HepG2 (cell line): ENCODE results near the gene CARHSP1. TPM values are rescaled to one million over a fixed set of nuclear protein-coding genes. Genes with fewer than 3 reads are reported as not detected.
A peak's percentile ranks its signal among the peaks of the same experiment; 100 is the strongest.

Experiments used
- ASH2L ChIP-seq: fragments of 300-600, 200-600 bp; sonication (generic); IDR thresholded peaks from 2 replicates; pipeline ENCODE4 v1.7.0; 2017; ENCODE audit warnings: low read depth, mild to moderate bottlenecking, moderate library complexity, mixed read lengths, low read length; ENCODE audit not compliant: insufficient read length
- FOXK1 ChIP-seq: sonication (generic); formaldehyde crosslinking; IDR thresholded peaks from 2 replicates; pipeline ENCODE4 v1.4.0; 2020; ENCODE audit warnings: low read depth, missing genetic modification reagents, borderline replicate concordance
- NR2C2 ChIP-seq: sonication (generic); formaldehyde crosslinking; IDR thresholded peaks from 2 replicates; pipeline ENCODE4 v1.4.0; 2020; ENCODE audit warnings: missing genetic modification reagents, mild to moderate bottlenecking, moderate library complexity, borderline replicate concordance
- ZNF549 ChIP-seq: sonication (generic); formaldehyde crosslinking; IDR thresholded peaks from 2 replicates; pipeline ENCODE4 v1.5.0; 2020; ENCODE audit warnings: missing genetic modification reagents
- ZNF556 ChIP-seq: sonication (generic); formaldehyde crosslinking; IDR thresholded peaks from 2 replicates; pipeline ENCODE4 v1.4.0; 2020; ENCODE audit warnings: mild to moderate bottlenecking, missing genetic modification reagents, borderline replicate concordance
- ZNF598 ChIP-seq: sonication (generic); formaldehyde crosslinking; IDR thresholded peaks from 2 replicates; pipeline ENCODE4 v1.5.1; 2020; ENCODE audit warnings: mild to moderate bottlenecking, missing genetic modification reagents, borderline replicate concordance
- ZNF7 ChIP-seq: IDR thresholded peaks from 2 replicates; pipeline ENCODE4 v1.6.1; 2016; ENCODE audit warnings: missing biosample characterization, missing genetic modification reagents
- ZSCAN20 ChIP-seq: sonication (generic); formaldehyde crosslinking; IDR thresholded peaks from 2 replicates; pipeline ENCODE4 v1.4.0; 2020; ENCODE audit warnings: missing genetic modification reagents, mild to moderate bottlenecking, borderline replicate concordance
- polyA plus RNA-seq, 8 experiments: library from polyadenylated mRNA; depleted of rRNA in 3 of 8; stranded (reverse) in 7 of 8; unstranded in 1 of 8; fragments of >200 nt; fragmentation: Illumina TruSeq in 4 of 8; extraction: Trizol in 4 of 8; gene quantifications; 2 replicates each; pipeline versions ENCODE4 v1.2.1 to v1.2.3, GENCODE V29; 2011 to 2016; ENCODE audit warnings: low read depth in 4 of 8, missing spikeins in 1 of 8, mixed read lengths in 1 of 8; ENCODE audit not compliant: insufficient read depth in 1 of 8
- total RNA-seq, 5 experiments: library from RNA; depleted of rRNA; stranded (reverse); fragments of >200 nt; fragmentation: Illumina TruSeq; extraction: Trizol; gene quantifications; 2 replicates each; pipeline ENCODE4 v1.2.3, GENCODE V29; 2016; ENCODE audit warnings: low read depth in 1 of 5
- TF ChIP-seq, protein P1 (sequence below): sonication (generic); formaldehyde crosslinking; IDR thresholded peaks from 2 replicates; pipeline ENCODE4 v1.8.1; 2023; ENCODE audit warnings: mild to moderate bottlenecking, missing genetic modification reagents
- TF ChIP-seq, protein P2 (sequence below): sonication (generic); formaldehyde crosslinking; IDR thresholded peaks from 2 replicates; pipeline ENCODE4 v1.5.1; 2020; ENCODE audit warnings: mild to moderate bottlenecking, missing genetic modification reagents, moderate library complexity

Gene CARHSP1
- total and polyA plus RNA-seq, 2 of the 13 experiments (the other 11 are each of a cell fraction or from before 2014, with no cell fraction given) = 173 to 345 TPM

DNA sequence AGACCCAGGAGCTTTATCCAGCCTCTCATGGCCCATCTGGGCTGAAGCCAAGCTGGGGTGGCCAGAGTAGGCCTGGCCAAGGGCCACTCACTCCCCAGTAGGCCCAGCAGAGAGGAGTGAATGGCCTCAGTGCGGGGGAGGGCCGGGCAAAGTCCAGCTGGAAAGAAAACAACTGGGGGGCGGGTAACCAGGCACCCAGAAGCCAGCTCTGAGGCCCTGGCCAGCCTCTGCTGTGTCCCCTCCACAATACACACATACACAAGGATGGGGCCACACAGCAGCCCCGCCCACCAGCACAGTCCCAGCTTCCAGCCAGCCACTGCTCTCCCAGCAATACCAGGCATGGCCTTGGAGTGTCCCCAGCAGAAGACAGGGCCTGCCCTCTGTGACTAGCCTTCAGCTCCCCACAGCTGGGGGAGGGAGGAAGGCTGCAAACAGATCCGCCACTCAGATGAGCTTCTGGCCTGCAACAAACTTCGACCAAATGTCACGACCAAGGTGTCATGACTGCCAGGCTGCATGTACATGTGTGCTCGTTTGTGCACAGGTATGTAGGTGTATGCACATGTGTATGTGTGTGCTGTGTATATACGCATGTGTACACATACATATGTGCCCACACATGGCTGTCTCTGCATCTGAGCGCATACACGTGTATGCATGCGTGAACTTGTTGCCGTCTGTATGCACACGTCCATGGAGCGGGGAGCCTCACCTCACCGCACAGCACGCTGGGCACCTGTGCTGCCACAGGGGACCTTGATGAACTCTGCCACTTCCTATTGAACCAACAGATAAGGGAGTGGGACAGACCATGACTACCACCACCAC, 5.0 kb downstream of the CARHSP1 start (continued):
- TF ChIP-seq, protein P1, sequence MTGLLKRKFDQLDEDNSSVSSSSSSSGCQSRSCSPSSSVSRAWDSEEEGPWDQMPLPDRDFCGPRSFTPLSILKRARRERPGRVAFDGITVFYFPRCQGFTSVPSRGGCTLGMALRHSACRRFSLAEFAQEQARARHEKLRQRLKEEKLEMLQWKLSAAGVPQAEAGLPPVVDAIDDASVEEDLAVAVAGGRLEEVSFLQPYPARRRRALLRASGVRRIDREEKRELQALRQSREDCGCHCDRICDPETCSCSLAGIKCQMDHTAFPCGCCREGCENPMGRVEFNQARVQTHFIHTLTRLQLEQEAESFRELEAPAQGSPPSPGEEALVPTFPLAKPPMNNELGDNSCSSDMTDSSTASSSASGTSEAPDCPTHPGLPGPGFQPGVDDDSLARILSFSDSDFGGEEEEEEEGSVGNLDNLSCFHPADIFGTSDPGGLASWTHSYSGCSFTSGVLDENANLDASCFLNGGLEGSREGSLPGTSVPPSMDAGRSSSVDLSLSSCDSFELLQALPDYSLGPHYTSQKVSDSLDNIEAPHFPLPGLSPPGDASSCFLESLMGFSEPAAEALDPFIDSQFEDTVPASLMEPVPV = peak; percentile 98
- TF ChIP-seq NR2C2 (CRISPR knock-in tag) = peak; percentile 88
- TF ChIP-seq, protein P2, sequence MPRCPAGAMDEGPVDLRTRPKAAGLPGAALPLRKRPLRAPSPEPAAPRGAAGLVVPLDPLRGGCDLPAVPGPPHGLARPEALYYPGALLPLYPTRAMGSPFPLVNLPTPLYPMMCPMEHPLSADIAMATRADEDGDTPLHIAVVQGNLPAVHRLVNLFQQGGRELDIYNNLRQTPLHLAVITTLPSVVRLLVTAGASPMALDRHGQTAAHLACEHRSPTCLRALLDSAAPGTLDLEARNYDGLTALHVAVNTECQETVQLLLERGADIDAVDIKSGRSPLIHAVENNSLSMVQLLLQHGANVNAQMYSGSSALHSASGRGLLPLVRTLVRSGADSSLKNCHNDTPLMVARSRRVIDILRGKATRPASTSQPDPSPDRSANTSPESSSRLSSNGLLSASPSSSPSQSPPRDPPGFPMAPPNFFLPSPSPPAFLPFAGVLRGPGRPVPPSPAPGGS (CRISPR knock-in tag) = peak; percentile 88
- peak; percentile 36; the same call in 1 of the 2 replicates for TF ChIP-seq ZNF7 (CRISPR knock-in tag)
- TF ChIP-seq FOXK1 (CRISPR knock-in tag) = peak; percentile 97
- peak; percentile 76 for TF ChIP-seq ZSCAN20 (CRISPR knock-in tag)
- peak; percentile 57 for TF ChIP-seq ZNF598
- TF ChIP-seq ASH2L = peak; percentile 98
- TF ChIP-seq ZNF556 = peak; percentile 100
- TF ChIP-seq ZNF549 = no peak
